Endothelial cell of hepatic sinusoid (primary cell): ENCODE data around the gene SORCS1.

Experiments used
- in situ Hi-C: cut with HindIII; loops from 2 replicates; pipeline ENCODE4 v1.10.0; 2017; ENCODE audit warnings: low sequenced_read_pairs

Gene SORCS1

DNA sequence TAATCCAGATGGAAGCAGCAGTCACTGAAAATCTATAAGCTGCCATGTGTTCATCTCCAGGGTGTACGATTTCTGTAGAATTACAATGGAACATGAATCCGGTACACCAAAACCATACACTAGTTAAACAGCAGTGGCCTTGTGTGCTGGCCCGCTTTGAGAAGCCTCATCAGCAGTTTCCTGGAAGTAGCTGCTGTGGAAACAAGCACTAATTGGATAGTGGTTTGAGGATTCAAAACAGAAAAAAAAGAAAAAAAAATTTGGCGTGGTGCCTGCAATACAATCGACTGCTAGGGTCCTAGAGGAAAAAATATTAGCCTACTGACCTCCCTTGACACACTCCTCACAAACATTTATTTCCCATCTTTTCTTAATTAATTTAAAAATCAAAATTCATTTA lies 545.9 kb downstream of the SORCS1 start:
- in situ Hi-C loops = loop anchor here (25.0 kb wide), 1 partner anchor 206 kb away; no protein-coding TSS in a partner anchor

DNA sequence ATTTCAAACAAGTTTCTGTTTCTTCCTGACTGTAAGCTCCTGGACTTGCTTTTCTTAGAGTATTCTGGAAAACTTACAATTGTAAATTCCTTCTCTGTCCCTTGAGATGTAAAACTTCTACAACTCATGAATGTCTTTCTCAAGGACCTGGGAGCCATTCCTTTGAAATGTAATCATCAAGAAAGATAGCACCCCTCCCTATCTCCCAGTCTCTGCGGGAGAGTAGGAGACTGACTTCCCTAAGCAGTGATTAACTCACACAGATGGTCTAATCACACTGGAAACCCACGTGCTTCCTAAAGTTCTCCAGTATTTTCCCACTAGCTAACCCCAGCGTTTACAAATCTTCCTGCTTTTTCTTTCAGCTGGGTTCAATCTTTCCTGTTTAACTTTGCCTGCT lies 549.4 kb downstream of the SORCS1 start:
- in situ Hi-C loops = loop anchor here (25.0 kb wide), 1 partner anchor 203 kb away; no protein-coding TSS in a partner anchor

DNA sequence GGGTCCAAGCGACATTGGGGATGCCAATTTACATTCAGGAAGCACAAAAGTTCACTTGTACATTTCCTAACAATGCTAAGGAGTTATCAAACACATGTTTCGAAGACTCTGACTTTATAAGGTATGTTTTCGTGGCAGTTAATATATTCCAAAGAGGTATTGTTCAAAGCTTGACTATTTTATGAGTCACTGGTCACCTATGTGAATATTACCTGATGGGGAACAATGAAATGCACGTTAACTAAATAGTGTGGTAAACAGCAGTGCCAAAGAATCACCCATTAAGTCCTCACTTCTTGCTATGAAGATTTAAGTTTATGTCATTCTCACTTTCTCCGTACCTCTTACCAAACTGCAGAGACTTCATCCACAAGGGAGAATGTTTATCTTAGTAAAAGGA lies 550.2 kb downstream of the SORCS1 start:
- in situ Hi-C loops = loop anchor here (25.0 kb wide), 1 partner anchor 202 kb away; no protein-coding TSS in a partner anchor

DNA sequence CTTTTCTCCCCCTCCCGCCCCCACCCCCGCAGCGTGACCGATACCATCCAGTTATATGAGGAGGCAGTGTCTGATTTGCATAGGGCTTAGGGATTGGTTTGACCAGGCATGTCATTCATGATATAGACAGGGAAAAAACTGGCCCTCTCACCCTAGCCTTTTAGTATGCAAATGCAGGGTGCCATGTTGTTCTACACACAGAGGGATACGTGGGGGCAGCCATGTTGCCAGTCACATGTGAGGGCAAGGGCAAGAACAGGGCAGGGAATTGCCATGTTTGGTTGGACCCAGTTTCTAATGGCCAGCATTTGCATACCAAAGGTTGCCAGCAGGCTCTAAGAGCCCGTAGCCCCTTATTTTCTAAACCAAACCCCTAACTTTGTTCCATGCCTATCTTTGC lies 552.1 kb downstream of the SORCS1 start:
- in situ Hi-C loops = loop anchor here (25.0 kb wide), 1 partner anchor 200 kb away; no protein-coding TSS in a partner anchor

DNA sequence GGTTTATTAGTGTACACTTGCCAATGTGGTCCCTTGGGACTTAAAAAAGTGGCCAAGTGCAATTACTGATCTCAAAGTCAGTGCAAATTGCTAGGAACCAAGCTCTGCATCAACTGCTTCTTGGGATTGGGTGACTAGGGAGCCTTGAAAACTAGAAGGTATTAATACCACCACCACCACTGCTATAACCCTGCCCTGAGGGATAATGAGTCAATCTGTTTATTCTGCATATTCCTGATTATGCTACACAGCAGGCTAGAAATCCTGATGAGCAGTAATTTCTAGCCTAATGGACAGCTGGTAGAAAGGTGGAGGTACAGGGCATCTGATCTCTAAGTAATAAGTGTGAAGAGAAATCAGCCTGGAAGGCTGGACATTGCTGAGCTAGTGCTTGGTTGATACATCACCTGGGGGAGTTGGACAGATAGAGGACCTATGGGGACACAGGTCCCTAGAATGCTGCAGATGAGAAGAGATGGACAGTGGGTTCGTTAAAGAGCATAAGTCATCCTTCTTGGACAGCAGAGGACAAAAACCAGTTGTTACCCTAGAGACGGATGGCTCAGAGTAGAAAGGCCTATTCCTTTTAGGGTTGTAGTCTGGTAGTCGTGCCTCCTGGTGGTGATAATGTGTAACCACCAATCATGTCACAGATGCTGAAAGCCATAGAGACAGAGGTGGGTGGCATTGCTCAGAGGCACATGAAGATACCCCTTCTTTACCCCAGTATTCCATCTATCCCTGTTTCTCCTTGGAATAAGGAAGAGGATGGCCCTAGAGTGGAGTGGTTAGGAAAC lies 554.8 kb downstream of the SORCS1 start:
- in situ Hi-C loops = loop anchor here (25.0 kb wide), 1 partner anchor 197 kb away; no protein-coding TSS in a partner anchor

DNA sequence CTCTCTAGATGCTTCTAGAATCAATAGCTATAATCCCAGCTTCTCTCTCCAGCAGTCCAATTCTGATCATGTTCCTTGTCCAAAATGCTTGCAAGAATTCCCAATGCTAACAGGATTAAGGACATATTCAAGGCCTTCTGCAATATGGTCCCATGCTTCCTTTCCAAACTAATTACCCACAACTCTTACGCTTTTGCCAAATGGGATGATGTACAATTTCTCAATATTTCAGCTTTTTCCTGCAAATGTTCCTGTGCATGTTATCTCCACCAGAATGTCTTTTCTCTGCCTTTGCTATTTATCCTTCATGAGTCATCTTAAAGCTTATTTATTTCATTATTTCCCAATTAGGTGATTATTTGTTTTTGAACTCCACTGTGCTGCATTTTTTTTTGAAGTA lies 556.4 kb downstream of the SORCS1 start:
- in situ Hi-C loops = loop anchor here (25.0 kb wide), 1 partner anchor 196 kb away; no protein-coding TSS in a partner anchor

DNA sequence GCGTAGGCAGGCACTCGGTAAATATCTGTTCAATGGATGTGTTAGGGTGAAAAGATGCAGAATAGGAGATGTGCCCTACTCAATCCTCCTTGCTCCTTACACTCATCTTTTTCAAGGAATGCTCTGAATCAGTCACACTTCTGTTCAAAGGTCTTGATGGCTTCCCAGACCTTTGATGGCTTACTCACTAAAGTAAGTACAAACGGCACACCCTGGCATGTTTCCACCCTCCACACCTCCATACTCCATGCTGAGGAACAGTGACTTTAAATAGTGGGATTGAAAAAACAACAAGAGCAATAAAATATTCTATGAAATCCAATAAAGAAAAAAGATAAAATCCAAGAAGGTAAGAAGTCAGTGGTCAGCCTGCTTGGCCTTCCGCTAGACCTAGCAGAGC lies 569.2 kb downstream of the SORCS1 start:
- in situ Hi-C loops = no loop called here

DNA sequence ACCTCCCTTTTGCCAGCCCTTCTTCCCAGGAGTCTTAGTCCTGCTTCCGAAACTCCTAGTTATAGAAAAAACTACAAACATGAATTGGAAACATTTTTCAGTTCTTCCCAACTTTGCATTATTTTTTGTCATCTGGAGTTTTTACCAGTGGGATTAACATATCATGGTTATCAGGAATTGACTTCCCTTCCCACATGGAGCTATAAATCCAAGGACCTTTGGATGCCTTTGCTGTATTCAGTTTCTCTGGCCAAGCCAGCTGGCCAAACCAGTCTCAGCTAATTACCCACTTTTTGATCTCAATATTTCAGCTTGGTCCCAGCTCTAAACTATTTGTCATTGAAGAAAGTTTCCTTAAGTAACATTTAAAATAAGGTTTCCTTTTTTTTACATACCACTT lies 570.6 kb downstream of the SORCS1 start:
- in situ Hi-C loops = no loop called here

DNA sequence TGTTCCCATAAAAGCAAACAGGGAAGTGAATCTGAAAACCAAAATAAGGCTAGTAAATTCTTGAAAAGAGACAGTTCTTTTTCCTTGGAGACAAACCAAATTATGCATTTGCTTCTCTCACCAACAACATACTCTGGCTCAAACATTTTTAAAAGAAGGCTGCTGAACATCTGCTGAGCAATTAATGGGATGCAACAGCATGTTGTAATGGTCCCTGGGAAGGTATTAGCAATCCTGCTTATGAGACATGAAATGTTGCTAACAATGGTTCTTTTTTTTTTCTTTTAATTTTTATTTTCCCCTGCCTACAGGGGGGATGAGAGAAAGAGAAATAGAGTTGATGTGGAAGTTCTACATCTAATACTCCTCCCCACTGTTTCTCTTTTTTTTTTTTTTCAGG lies 572.1 kb downstream of the SORCS1 start:
- in situ Hi-C loops = no loop called here

DNA sequence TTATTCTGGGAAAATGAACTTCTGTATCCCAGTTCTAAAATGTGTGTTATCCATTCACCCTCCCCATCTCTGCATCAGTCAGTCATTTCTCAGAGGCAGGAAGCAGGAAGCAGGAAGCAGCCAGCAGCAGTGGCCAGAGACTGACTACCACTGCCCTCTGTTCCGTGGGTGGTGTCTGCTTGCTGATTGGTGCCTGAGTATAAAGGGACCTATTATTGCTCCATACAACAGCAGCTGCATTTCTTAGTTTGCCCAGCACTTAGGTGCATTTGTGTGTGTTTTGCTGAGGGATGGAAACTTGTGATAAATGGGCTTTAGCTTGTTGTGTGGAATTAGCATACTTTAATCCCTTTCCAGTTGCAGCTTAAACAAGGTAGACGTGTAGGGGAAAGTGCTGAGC lies 582.2 kb downstream of the SORCS1 start:
- in situ Hi-C loops = no loop called here

DNA sequence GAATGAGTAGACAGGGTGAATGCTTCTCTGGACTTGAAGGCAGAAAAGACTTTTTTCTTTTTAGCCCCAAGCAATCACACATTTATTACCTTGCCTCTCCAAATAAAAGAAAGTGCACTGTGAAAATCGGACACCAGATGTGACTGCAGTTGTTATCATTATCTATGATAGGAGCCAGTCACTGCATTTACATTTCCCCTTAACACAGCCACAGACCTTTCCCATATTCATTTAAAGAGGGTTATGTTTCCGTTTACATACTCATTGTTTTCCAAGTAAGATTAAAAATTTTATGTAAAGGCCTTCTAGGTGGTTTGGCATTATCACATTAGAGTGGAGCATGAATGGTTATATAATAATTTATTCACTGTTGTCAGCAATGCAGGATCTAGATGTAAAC lies 586.8 kb downstream of the SORCS1 start:
- in situ Hi-C loops = no loop called here

DNA sequence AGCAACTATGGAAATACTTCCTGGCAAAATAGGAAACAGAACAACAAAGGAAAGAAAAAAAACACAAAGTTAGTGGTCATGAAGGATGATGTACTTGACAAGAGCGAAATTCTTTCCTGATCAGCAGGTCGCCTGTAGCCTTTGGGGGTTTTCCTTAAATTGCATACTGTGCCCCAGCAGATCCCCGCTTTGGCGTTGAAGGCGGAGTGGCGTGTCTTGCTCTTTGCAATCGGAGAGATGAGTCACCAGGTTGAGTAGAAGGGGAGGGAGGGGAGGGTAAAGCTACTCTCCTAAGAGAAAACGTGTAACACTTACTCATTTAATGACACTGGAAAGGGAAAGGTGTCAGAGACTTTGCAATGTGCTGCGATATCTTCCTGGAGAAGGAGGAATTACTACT lies 587.2 kb downstream of the SORCS1 start:
- in situ Hi-C loops = no loop called here

DNA sequence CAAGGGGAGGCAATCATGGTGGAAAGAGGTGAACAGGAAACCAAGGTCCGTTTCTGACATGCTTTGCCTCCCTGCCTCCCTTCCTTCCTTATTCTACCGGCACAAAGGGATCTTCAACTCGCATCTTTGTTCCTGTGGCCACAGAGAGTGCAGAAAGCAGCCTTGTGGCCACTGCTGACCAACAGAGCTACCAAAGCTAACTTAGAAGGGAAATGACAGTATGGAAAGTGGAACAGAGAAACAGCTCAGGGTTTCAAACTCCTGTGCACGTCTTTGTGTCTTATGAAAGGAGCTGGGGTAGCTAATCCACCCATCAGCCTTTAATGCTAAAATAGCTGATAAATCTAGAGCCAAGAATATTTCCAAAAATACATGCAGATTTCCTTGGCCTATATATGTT lies 588.0 kb downstream of the SORCS1 start:
- in situ Hi-C loops = no loop called here

DNA sequence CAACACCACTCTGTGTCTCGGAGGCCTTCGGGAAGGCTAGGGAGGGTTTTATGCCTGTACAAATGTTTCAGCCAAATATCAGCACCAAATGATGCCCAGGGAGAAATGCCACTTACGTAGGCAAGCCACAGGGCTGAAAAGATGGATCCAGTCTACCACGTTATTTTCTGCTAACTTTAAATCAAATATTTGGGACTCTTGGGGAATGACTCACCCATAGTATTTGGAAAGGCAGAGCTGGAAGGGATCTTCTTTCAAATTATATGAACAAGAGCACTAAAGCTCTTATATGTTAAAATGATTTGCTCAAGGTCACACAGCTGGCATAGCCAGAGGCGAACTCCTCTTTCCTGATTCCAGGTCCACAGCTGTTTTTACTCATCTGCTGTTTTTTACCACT lies 591.4 kb downstream of the SORCS1 start:
- in situ Hi-C loops = no loop called here

DNA sequence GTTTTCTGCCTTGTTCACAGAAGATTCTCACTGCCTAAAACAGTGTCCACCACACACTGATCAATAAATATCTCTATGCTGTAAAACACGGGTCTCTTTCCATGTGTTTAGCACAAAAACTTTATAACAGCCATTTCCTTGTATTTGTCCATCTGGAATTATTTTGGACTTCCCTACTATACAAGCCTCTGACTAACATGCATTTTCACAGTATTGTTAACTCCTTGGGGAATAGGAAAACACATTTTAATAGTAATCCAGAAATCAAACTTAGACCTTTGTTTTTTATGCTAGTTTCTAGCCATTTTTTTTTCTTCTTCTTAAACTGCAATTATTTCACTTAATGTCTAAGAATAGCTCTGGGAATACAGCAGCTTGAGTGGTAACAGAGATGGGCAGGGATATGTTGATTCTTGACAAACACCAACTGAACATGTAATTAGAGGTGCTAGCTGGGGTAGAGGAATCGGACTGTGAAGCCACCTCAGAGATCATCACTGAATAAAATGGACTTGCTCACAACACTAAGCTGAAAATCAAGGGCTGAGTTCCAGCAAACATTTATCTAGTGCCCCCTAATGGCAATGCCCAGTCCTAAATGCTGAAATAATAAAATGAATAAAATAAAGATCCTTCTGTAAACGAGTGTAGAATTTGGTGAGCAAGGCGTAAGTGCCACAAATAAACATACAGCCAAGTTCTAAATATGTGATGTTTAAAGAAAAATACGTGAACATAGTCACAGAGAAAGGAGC lies 593.1 kb downstream of the SORCS1 start:
- in situ Hi-C loops = no loop called here

DNA sequence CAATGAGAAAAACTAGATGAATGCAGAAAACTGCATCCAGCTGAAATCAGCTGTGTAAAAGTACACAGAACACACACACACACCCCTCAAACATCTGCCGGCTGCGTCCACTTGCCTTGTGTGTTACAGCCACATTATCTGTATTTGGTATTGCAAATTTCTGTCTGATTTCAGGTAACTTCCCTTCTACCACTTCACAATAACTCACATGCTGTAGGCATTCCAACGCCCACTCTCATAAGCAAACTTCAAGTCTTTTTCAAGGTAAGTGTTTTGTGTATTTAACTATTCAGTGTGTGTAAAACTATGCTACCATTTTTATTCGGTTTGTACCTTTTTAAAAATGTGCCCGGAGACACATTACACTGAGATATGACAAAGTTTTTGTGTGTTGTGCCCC lies 594.2 kb downstream of the SORCS1 start:
- in situ Hi-C loops = no loop called here

DNA sequence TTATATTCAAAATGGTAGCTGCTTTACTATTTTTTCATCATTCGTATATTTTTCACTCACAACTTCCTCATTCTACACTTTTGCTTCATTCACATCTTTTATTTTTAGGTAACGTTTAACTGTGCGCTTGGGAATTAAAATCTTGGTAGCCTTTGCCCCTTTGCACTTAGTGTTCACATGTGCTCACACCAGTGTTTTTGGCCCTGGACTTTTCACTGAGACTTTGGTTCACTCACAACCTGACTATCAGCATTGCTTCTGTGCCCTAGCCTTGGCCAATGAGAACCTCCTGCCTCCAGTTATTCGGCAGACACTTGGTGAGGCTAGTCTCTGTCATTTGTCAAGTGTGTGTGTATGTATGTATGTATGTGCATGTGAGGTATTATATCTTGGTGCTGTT lies 596.9 kb downstream of the SORCS1 start:
- in situ Hi-C loops = no loop called here

DNA sequence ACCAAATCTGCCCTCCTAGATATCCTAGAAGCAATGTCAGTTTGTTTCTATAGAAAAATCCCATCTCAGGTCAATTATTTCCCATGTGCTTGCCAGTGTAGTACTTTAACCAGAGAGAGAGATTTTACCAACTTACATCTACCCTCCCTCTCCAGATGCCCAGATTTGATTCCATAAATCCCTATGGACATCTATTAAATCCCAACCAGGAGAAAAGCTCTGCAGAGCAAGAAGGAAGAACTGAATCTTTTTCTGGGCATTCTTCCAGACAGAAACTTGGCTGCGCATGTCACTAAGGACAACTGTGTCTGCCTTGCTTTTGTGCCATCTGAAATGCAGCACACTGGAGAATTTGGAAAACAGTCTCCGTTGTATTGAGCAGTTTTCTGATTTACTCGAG lies 597.6 kb downstream of the SORCS1 start:
- in situ Hi-C loops = no loop called here

DNA sequence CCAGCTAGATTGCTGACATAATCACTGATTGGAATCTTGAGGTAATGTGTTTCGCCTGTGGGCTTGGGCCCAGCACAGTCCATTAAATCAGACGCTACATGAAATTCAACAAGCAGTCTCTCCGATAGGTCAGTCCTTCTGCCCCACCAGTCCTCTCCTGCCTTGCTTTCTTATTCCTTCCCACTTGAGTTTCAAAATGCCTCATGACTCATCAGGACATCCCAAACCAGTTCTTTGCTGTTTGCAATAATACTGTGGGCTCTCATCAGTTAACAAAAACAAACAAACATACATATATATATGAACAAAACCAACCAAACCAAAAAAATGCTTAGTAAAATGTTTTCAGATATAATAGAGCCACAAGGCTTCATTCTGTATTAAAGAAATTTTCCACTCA lies 599.0 kb downstream of the SORCS1 start:
- in situ Hi-C loops = no loop called here

DNA sequence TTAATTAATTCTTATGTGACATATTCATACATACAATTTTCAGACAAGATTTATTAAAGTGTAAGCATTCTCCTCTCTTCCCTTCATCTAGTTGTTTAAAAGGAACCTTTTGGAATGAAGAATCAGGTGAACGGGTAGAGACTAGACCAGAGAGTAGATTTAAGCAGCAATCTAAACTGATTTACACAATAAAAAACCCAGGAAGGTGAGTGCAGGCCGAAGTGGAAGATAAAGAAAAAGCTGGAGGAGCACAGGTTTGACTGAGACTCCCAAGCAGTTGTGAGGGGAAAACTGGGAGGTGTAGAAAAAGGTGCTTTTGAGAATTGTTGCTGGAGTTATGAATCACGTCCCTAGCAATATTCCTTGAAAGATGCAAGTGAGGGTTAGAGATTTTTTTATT lies 601.1 kb downstream of the SORCS1 start:
- in situ Hi-C loops = no loop called here

DNA sequence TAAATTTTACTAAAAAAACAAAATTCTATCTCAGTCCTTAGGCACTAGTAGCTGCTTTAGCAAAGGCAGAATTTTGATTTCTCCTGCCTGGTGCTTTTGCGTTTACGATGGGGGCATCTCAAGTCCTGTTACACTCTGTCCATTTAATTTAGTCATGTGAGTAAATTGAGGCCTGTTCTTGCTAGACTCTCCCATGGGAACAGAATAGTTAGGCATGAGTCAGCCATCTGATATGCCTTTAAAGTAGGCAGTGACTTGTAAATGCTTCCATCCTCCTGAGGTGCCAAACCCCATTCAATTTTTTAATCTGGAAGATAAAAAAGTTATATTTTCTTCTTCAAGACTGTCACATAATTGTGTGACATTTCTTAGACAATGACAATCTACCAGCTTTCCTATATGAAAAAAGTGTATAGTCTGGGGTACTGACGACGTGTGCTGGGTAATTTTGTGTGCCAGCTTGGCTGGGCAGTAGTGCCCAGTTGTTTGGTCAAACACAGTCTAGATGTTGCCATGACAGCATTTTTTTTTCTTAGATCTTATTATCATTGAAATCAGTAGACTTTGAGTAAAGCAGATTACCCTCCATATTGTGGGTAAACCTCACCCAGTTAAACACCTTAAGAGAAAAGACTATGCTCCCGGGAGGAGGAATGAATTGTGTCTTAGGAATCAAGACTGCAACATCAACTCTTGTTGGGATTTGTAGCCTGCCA lies 603.4 kb downstream of the SORCS1 start:
- in situ Hi-C loops = no loop called here
